ENCODE data around the gene SESN1.

DNA sequence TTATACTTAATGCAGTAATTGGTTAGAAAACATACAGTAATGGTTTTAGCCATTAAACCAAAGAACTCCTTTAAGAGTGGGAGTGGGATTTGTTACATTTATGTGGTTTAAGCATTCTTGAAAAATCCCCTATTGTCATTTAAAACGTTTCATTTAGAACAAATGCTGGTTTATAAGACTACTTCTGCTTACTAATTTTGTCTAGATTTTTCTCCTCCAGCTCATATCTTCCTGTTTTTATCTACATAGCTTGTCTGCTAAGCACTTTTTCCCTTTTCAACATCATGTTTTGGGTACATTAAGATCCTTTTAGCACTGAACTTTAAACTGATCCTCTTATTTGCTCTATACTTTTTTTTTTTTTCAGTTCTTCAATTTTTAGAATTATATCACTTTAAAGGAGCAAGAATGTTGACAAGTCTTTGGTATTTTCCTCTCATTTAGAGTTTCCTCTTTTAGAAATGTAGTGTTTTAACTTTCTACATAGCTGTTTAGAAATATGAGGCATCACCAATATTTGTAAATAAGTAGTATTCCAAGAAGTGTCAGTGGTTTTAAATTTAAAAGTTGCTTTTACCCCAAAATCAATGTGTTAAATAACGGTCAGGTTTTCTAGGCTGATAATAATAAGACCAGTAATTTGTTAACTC, 80.9 kb downstream of the SESN1 start:
- TF ChIP-seq CTCF (IDR thresholded peaks at IDR 0.05) (no peak), ZFX (IDR thresholded peaks at IDR 0.05; ENCODE audit: borderline replicate concordance) (no peak)
